ENCODE results near the gene MUC20.
"Not testable (repeated sequence)": the region's sequence is repeated elsewhere in the genome, so short reads cannot be mapped to it uniquely, and the experiment has no call there.

- not testable (repeated sequence) for TF ChIP-seq POLR2A, EP300 (IDR thresholded peaks at IDR 0.05)
Measured at GRCh38 chr3:195680690-195681089, 40.1 kb upstream of the MUC20 start.

Measured in ovary (tissue), 1 donor.